Measurements from ENCODE around the gene GATAD2B. TPM values are rescaled to one million over a fixed set of nuclear protein-coding genes. Genes with fewer than 3 reads are reported as not detected.

Gene GATAD2B
- total and polyA plus RNA-seq, 9 donors: 11.2 to 73.0 (median 55.8) TPM

GRCh38 chr1:153942766-153943549 is 20.2 kb upstream of the GATAD2B start:
- Histone ChIP-seq H3K27ac (no peak overlapping the region), H3K27me3 (no peaks in the 10 kb centered on the region), H3K9me3 (no peaks in the 10 kb centered on the region), H3K4me1 (ENCODE audit: insufficient read depth) (peaks cover 7% of the 10 kb centered on the region), H3K4me3 (no peak overlapping the region), H3K36me3 (no peaks in the 10 kb centered on the region)
- peak in 1 of 5 donors; percentile 16 for DNase-seq
- intact Hi-C loops (cut with DNase I): loop anchor here in 3 of 4 donors (10.0 kb wide), 2 partner anchors 148 to 268 kb away; partner anchors contain the start of genes ILF2 (in 2 of the 3) and NPR1 (in 2 of the 3)
- TF ChIP-seq CTCF (IDR thresholded peaks at IDR 0.05) (no peak), EP300 (IDR thresholded peaks at IDR 0.05) (no peak), POLR2A (IDR thresholded peaks at IDR 0.05) (no peak)
- WGBS, 3 donors: 84 to 91% (median 91%) methylated on average over 11 of the region's 11 CpGs

GRCh38 chr1:153941826-153942725 is 19.3 kb upstream of the GATAD2B start:
- Histone ChIP-seq H3K36me3 (no peaks in the 10 kb centered on the region), H3K9me3 (no peaks in the 10 kb centered on the region), H3K27ac (no peak overlapping the region), H3K4me1 (ENCODE audit: insufficient read depth) (peaks cover 7% of the 10 kb centered on the region), H3K4me3 (no peak overlapping the region), H3K27me3 (no peaks in the 10 kb centered on the region)
- intact Hi-C loops (cut with DNase I): loop anchor here in 3 of 4 donors (10.0 kb wide), 2 partner anchors 147 to 267 kb away; partner anchors contain the start of genes ILF2 (in 2 of the 3) and NPR1 (in 2 of the 3)
- no peak for TF ChIP-seq EP300 (IDR thresholded peaks at IDR 0.05)
- TF ChIP-seq CTCF (IDR thresholded peaks at IDR 0.05): no peak
- no peak for TF ChIP-seq POLR2A (IDR thresholded peaks at IDR 0.05)
- DNase-seq: peak in 1 of 5 donors; percentile 19
- WGBS, 3 donors: 93 to 94% (median 93%) methylated on average over 32 to 34 of the region's 34 CpGs

GRCh38 chr1:153940756-153941155 is 18.0 kb upstream of the GATAD2B start:
- Histone ChIP-seq H3K9me3 (no peaks in the 10 kb centered on the region), H3K4me1 (ENCODE audit: insufficient read depth) (peaks cover 7% of the 10 kb centered on the region), H3K4me3 (no peak overlapping the region), H3K27me3 (no peaks in the 10 kb centered on the region), H3K27ac (no peak overlapping the region), H3K36me3 (no peaks in the 10 kb centered on the region)
- intact Hi-C loops (cut with DNase I): loop anchor here in 3 of 4 donors (10.0 kb wide), 2 partner anchors 146 to 266 kb away; partner anchors contain the start of genes ILF2 (in 2 of the 3) and NPR1 (in 2 of the 3)
- peak in 2 of 5 donors; percentile 12 to 19 for DNase-seq
- TF ChIP-seq POLR2A (IDR thresholded peaks at IDR 0.05) (no peak), CTCF (IDR thresholded peaks at IDR 0.05) (no peak), EP300 (IDR thresholded peaks at IDR 0.05) (no peak)
- 87 to 88% (median 87%) methylated on average over 8 of the region's 8 CpGs for WGBS, 3 donors

GRCh38 chr1:153939476-153939875 is 16.7 kb upstream of the GATAD2B start:
- H3K27ac ChIP-seq: no peak overlapping the region
- TF ChIP-seq CTCF (IDR thresholded peaks at IDR 0.05) (no peak), EP300 (IDR thresholded peaks at IDR 0.05) (no peak), POLR2A (IDR thresholded peaks at IDR 0.05) (no peak)
- H3K9me3 ChIP-seq: no peaks in the 10 kb centered on the region
- 89 to 91% (median 90%) methylated on average over 12 of the region's 12 CpGs for WGBS, 3 donors
- DNase-seq: peak in 2 of 5 donors; percentile 18 to 30
- H3K36me3 ChIP-seq: no peaks in the 10 kb centered on the region
- intact Hi-C loops (cut with DNase I): no loop called here
- H3K27me3 ChIP-seq: no peaks in the 10 kb centered on the region
- H3K4me3 ChIP-seq: no peak overlapping the region
- no peaks in the 10 kb centered on the region for H3K4me1 ChIP-seq (ENCODE audit: insufficient read depth)

Measured in ovary (tissue), 9 donors.